HG03378 (cell line): ENCODE data around the gene GALM.
"Not testable (repeated sequence)": the region's sequence is repeated elsewhere in the genome, so short reads cannot be mapped to it uniquely, and the experiment has no call there.

Experiments
- ATAC-seq: cut with Tn5 transposase; IDR thresholded peaks from one replicate; pipeline ENCODE4 v1.9.1; 2021; ENCODE audit warnings: mild to moderate bottlenecking, moderate library complexity; ENCODE audit not compliant: unreplicated experiment

GALM gene

GRCh38 chr2:38755891-38756290 is 90.0 kb downstream of the GALM start:
- ATAC-seq = not testable (repeated sequence)

- no peak for ATAC-seq
These were observed 97.3 kb downstream of the GALM start for GRCh38 chr2:38763228-38763627.

- no peak for ATAC-seq
These were observed 97.8 kb downstream of the GALM start for GRCh38 chr2:38763728-38764127.

GRCh38 chr2:38765149-38765548 is 99.2 kb downstream of the GALM start:
- no peak for ATAC-seq

- ATAC-seq = no peak
These were observed 99.6 kb downstream of the GALM start for GRCh38 chr2:38765551-38765950.

- ATAC-seq = no peak
These were observed 105.7 kb downstream of the GALM start for GRCh38 chr2:38771632-38772031.

GRCh38 chr2:38775097-38775920 is 109.4 kb downstream of the GALM start:
- no peak for ATAC-seq

- no peak for ATAC-seq
These were observed 110.0 kb downstream of the GALM start for GRCh38 chr2:38775921-38776225.

GRCh38 chr2:38776531-38776930 is 110.6 kb downstream of the GALM start:
- no peak for ATAC-seq

GRCh38 chr2:38778687-38779082 is 112.8 kb downstream of the GALM start:
- no peak for ATAC-seq

GRCh38 chr2:38783586-38783985 is 117.7 kb downstream of the GALM start:
- ATAC-seq = no peak
